Parietal lobe (tissue), 1 donor: Measurements from ENCODE around the gene COL4A3. TPM values are rescaled to one million over a fixed set of nuclear protein-coding genes. Genes with fewer than 3 reads are reported as not detected.

Source experiments
- total RNA-seq: library from RNA; depleted of rRNA; stranded (reverse); fragments of >200 nt; gene quantifications from one replicate; pipeline ENCODE4 v1.2.3, GENCODE V29; 2014

COL4A3 gene
- 2.5 TPM for total RNA-seq

DNA sequence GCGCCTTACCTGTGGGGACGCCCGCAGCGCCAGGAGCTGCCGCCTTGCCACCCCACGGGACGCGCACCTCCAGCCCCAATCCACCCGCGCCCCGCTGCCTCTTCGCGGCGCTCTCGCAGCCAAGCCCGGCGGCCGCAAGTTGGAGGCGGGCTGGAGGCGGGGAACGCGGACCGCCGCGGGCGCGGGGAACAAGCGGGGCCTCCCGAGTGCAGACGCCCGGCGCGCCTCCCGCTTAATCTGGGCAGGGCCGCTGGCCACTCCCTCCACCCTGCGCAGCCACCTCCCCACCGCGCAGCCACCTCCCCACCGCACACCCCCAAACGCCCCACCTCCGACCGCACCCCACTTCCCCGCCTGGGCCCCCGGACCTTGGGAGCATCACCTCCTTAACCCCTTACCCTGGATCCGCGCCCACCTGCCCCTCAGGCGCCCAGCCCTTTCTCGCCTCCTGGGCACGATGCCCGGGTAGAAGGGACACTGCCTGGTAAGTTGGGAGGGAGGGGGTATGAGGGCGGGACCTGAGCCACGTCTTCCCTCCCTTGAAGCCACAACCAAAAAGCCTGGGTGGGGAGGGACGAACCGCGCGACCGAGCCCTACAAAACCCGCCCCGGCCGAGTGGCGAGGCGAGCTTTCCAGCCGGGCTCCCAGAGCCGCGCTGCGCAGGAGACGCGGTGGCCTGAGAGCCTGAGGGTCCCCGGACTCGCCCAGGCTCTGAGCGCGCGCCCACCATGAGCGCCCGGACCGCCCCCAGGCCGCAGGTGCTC, at the start of gene COL4A3, which contains the start of gene COL4A4:
Gene COL4A3, plus strand, starts transcription at position 627 of the 765 bp plus-strand sequence. Its CDS starts 103 bp downstream, at position 730.
Gene COL4A4, minus strand, starts transcription at position 208 of the 765 bp plus-strand sequence. CDS start 16,722 bp downstream, outside the sequence.

DNA sequence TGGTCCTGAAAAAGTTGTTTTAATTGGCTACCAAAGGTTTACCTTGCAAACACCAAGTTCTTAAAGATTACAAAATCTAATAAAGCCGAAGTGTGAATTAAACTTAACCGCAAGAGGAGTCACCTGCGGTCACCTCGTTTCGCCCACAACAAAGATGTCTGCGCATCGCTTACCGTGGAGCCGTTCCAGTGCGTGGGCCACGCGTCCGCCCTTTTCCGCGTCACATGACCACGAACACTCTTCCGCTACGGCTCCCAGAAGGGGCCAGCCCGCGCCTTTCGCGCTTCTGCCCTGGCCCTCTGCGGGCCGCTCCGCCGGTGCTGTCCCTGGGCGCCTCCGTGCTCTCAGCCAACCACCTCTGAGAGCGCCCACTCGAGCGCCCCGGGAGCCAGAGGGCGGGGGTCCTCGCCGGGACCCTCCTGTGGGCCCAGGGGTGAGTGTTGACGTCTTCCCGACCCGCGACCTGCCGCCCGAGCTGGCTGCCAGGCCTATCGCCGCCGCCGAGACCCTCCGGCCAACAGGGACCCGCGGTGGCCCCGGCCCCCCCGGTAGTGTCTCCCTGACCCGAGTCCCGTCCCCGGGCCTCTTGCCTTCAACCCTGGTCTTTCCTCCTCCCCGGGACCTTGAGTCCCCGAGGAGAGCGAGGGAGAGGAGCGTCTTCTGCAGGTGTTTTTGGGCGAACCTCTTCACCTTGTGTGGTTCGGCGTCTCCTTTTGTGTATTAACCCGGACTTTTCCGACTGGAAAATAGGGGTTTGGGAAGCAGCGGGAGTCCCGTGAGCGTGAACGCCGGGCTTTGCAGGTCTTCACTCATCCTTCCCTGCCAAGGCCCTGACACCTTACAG, 160.8 kb downstream of the COL4A3 start, which contains the start of gene MFF:
Gene MFF, plus strand, starts transcription at position 257 of the 844 bp plus-strand sequence. CDS start 5,415 bp downstream, outside the sequence.

Other genes starting within 250 kb of the COL4A3 start
- gene COL4A4, start 419 bp upstream of the COL4A3 start, total RNA-seq: 0.94 TPM
- gene MFF, start 160.6 kb downstream of the COL4A3 start, total RNA-seq: 186 TPM
- gene TM4SF20, start 214.7 kb downstream of the COL4A3 start, total RNA-seq: not detected
- not detected for gene SCYGR1, start 223.3 kb downstream of the COL4A3 start, total RNA-seq